Activated T-helper 9 cell treated with anti-CD3 and anti-CD28 coated beads, Interleukin-2, amount 50 U/mL, for 16 hours (primary cell): ENCODE measurements around the gene BCL7B.
"Not testable (repeated sequence)": the region's sequence is repeated elsewhere in the genome, so short reads cannot be mapped to it uniquely, and the experiment has no call there.

Experiments used
- DNase-seq: peaks from one replicate; pipeline ENCODE4 v3.0.0-alpha.2; 2020; ENCODE audit warnings: low read depth

The BCL7B gene

GRCh38 chr7:73557397-73558257, at the start of gene BCL7B:
Gene BCL7B, minus strand, starts transcription at chr7:73557690. Its CDS starts 112 bp downstream, at chr7:73557578.
- peak; percentile 71 for DNase-seq

- DNase-seq, result no peak
These were observed 48.2 kb upstream of the BCL7B start for GRCh38 chr7:73605601-73606220.

- no peak for DNase-seq
These were observed 45.5 kb upstream of the BCL7B start for GRCh38 chr7:73602721-73603651.

DNA sequence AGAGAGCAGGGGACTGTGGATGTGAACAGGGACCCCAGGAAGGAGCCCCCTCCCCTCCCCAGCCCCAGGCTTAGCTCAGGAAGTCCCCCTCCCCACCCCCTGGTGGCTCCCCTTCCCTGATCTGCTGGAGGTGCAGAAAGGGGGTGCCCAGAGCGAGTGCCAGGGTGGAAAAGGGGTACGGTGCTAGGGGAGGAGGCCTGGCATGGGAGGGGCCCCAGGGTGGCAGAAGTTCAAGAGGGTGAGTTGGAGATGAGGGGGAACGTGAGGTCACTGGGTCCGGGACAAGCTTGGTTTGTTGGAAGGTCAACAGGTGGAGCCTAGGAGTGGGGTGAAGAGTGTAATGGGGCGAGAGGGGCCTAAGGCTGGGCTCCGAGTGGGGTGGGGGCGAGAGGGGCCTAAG, 42.4 kb upstream of the BCL7B start:
- DNase-seq, result no peak

- no peak for DNase-seq
These were observed 41.8 kb upstream of the BCL7B start for GRCh38 chr7:73599151-73599882.

DNA sequence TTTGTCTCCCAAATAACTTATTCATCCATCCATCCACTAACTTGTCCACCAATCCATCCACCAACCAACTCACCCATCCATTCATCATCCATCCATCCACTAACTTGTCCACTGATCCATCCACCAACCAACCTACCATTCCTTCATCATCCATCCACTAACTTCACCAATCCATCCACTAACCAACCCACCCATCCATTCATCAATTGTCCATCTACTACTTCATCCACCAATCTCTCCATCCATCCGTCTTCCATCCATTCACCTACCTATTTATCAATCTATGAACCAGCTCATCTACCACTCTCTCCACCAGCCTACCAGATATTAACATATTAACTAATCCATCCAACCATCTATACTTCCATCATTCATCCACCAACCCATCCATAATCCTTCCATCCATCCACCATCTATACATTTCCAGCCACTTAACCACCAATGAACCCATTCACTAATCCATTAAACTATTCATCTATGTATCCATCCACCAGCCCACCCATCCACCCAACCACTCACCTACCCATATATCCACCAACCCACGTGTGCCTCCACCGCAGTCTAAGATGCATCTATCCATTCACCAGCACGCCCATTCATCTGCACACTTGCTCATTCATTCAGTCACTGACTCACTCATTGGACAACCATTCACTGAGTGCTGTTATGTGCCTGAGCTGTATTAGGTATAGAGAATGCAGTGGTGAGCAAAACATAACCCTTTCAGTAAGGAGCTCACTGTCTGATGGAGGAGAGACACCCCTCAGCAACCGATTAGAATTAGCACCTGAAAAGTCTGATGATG, 40.7 kb upstream of the BCL7B start:
- no peak for DNase-seq

GRCh38 chr7:73596191-73597065, 38.9 kb upstream of the BCL7B start:
- DNase-seq, result no peak

DNA sequence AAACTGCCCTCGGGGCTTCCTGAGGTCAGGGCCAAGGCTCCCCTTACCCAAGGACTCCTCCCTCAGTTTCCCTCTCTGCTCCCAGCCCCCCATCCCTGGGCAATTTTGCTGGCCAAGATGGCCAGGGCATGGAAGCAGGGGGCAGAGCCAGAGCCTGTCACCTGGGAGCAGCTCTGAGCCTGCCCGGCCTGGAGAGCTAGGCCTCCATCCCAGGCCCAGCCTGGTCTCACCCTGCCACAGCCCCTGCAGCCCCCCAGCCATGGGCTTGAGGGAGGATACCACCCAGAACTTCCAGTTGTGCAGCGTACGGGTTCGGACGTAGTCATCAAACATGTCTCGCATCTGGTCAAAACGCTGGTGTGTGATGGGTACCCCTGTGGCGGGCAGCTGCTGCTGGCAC, 37.9 kb upstream of the BCL7B start:
- no peak for DNase-seq

DNA sequence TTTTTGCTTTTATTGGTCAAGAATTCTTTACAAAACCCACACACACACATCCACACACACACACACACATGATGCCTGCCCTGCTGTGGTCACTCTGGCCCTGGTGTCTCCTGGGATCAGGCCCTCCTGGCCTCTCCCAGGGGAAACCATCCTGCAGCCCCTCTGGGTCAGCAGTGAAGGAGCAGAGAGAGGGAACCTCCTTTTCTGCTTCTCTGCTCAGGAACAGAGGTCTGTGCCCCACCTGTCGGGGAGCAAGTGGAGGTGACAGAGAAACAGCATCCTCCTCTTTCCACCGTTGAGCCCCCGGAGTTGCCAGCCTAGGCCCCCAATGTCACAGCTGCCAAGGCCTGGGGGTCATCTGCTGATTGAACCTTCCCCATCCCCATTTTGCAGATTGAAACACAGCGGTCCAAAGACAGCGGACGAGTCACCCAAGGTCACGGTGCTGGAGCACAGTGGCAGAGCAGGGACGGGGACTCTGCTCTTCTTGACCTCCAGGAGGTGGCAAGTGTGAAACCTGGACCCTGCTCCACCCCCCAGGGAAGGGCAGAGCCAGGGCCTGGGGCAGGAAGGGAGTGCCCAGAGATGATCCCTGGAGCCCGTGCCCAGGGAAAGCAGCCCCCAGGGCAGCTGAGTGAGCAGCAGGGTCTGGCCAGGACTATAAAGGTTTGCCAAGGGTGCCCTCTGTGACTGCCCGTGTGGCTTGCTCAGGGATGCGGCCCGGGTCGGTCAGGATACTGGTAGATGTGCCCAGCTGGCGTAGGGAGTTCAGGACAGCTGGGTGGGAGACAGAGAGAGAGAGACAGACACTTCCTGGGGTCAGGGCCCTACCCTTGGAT, 35.9 kb upstream of the BCL7B start:
- no peak for DNase-seq

- DNase-seq, result no peak
These were observed 29.4 kb upstream of the BCL7B start for GRCh38 chr7:73586911-73587310.

DNA sequence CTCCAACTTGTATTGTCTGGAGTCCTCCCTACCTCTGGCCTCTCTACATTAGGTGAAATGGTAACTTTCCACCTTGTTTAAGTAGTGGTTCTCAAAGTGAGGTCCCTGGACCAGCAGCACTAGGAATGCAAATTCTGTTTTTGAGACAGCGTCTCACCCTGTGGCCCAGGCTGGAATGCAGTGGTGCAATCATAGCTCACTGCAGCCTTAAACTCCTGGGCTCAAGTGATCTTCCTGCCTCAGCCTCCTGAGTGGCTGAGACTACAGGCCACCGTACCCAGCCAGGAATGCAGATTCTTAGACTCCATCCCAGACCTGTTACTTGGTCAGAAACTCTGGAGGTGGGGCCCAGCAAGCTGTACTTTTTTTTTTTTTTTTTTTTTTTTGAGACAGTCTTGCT, 27.7 kb upstream of the BCL7B start:
- no peak for DNase-seq

- no peak for DNase-seq
These were observed 25.2 kb upstream of the BCL7B start for GRCh38 chr7:73582664-73583202.

- not testable (repeated sequence) for DNase-seq
These were observed 23.5 kb upstream of the BCL7B start for GRCh38 chr7:73581006-73581405.

DNA sequence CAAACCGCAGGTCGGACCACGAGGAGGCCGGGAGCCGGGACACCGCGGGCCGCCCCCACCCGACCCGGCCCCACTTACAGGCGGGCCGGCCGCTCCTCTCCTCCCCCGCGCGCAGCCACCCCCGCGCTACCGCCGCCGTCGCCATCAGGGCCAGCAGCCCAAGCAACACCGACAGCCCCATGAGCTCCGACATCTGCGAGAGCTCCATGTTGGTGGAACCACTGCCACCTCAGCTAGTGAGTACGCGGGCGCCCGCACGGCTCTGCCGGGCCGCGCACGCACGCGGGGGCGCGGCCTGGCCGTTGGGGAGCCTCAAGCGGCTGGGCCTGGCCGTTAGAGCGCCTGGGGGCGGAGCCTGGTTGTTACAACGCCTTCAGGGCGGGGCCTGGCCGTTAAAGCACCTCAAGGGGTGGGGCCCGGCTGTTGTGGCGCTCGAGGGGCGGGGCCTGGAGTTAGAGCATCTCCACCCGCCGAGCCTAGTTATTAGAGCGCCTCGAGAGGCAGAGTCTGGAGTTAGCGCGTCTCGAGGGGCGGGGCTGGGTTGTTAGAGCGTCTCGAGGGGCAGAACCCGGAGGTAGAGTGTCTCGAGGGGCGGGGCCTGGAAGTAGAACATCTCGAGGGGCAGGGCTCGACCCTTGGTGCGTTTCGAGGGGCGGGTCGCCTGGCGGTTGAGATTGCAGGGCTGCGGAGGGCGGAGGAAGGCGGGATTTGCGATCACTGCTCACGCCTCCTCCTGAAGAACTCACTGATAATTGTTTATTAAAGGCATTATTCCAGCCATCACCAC, 21.0 kb upstream of the BCL7B start, which contains the start of gene TBL2:
TBL2 (minus strand) TSS at position 238 of the 787 bp plus-strand sequence; CDS start at position 208, 30 bp downstream.
- peak; percentile 98 for DNase-seq

DNA sequence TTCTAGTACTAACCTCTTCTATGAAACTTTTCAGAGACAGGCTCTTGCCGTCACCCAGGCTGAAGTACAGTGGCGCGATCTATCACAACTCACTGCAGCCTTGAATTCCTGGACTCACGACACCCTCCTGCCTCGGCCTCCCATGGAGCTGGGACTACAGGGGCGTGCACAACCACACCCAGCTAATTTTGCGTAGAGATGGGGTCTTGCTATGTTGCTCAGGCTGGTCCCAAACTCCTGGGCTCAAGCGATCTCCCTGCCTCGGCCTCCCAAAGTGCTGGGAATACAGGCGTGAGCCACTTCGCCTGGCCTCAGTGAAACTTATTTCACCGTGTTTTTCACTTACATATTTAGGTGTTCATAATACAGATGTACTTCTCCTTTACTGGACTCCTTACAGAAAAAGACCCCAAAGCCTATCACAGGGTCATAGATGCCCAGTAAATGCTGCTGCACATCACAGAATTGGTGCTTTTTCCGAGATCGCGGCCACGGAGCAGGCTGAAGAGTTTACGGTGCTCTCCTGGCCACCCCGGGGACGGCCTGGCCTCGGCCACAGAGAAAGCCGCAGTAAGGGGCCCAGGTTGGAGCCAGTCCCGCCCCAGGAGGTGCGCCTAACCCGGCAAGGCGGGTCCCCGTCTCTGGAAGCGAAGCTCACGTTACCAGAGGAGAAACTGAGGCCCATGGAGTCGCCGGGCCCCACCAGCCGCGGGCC, 20.3 kb upstream of the BCL7B start:
- DNase-seq, result no peak

GRCh38 chr7:73573791-73574190, 16.3 kb upstream of the BCL7B start:
- DNase-seq, result no peak

GRCh38 chr7:73573276-73573675, 15.8 kb upstream of the BCL7B start:
- DNase-seq, result no peak
